K562 (cell line): Measurements from ENCODE around the gene ELOVL7. TPM values are rescaled to one million over a fixed set of nuclear protein-coding genes. Genes with fewer than 3 reads are reported as not detected.

Experiments used
- BRCA1 ChIP-seq, 2 experiments: fragments of 450-650 bp in 1 of 2; sonication (generic) in 1 of 2; formaldehyde crosslinking in 1 of 2; IDR thresholded peaks; 2 replicates each; pipeline versions ENCODE4 v1.5.0 to v1.6.1; 2017 to 2020; ENCODE audit warnings: mild to moderate bottlenecking in 1 of 2, missing genetic modification reagents in 1 of 2
- CREB3L1 ChIP-seq: fragments of 450-650 bp; IDR thresholded peaks from 2 replicates; pipeline ENCODE4 v1.6.1; 2014; ENCODE audit warnings: low read depth, mild to moderate bottlenecking, moderate library complexity, borderline replicate concordance
- DACH1 ChIP-seq: fragments of 450-650 bp; IDR thresholded peaks from 2 replicates; pipeline ENCODE4 v1.6.1; 2018; ENCODE audit not compliant: partially characterized antibody
- GATAD2B ChIP-seq: fragments of 450-650 bp; IDR thresholded peaks from 2 replicates; pipeline ENCODE4 v1.6.1; 2017; ENCODE audit warnings: mild to moderate bottlenecking, borderline replicate concordance
- GTF2A2 ChIP-seq: IDR thresholded peaks from 2 replicates; pipeline ENCODE4 v1.6.1; 2016; ENCODE audit warnings: mild to moderate bottlenecking, missing genetic modification characterization, missing compliant biosample characterization
- HNRNPK ChIP-seq: fragments of 200-400 bp; formaldehyde crosslinking; IDR thresholded peaks from one replicate; pipeline ENCODE4 v1.6.1; 2018; ENCODE audit warnings: mild to moderate bottlenecking, low read depth, low read length; ENCODE audit not compliant: poor library complexity, severe bottlenecking
- KDM1A ChIP-seq, 2 experiments: fragments of 450-650 bp; IDR thresholded peaks; 2 replicates each; pipeline ENCODE4 v1.6.1; 2016; ENCODE audit warnings: mild to moderate bottlenecking in 2 of 2
- KDM5B ChIP-seq: fragments of 200-600 bp; sonication (generic); IDR thresholded peaks from 2 replicates; pipeline ENCODE4 v1.6.1; 2012; ENCODE audit warnings: low read depth, mild to moderate bottlenecking, moderate library complexity, low read length, control low read depth, inconsistent platforms; ENCODE audit not compliant: insufficient replicate concordance
- MLLT1 ChIP-seq, 2 experiments: fragments of 450-650 bp; IDR thresholded peaks; 2 replicates each; pipeline ENCODE4 v1.6.1; 2016
- MTA2 ChIP-seq: fragments of 450-650 bp; IDR thresholded peaks from 2 replicates; pipeline ENCODE4 v1.6.1; 2016; ENCODE audit warnings: low read depth
- MXD1 ChIP-seq: fragments of 250-450 bp; sonication (Bioruptor Pico); IDR thresholded peaks from 2 replicates; pipeline ENCODE4 v1.8.0; 2021; ENCODE audit warnings: borderline replicate concordance, mild to moderate bottlenecking, moderate library complexity; ENCODE audit not compliant: poor library complexity, severe bottlenecking
- NR1H2 ChIP-seq: sonication (generic); formaldehyde crosslinking; IDR thresholded peaks from 2 replicates; pipeline ENCODE4 v1.4.0; 2020; ENCODE audit warnings: mild to moderate bottlenecking, missing genetic modification reagents
- OTX1 ChIP-seq: fragments of 450-650 bp; formaldehyde crosslinking; IDR thresholded peaks from 2 replicates; pipeline ENCODE4 v1.4.0; 2022; ENCODE audit warnings: mild to moderate bottlenecking
- PHF20 ChIP-seq: fragments of 450-650 bp; IDR thresholded peaks from 2 replicates; pipeline ENCODE4 v1.6.1; 2018; ENCODE audit not compliant: partially characterized antibody
- PML ChIP-seq: IDR thresholded peaks from 2 replicates; pipeline ENCODE4 v1.6.1; 2012; ENCODE audit warnings: low read length, inconsistent platforms
- RHOXF2B ChIP-seq: fragments of 250-450 bp; sonication (Bioruptor Pico); conservative IDR thresholded peaks from 2 replicates; pipeline ENCODE4 v1.5.1; 2021
- TAF7 ChIP-seq: fragments of 450-650 bp; IDR thresholded peaks from 2 replicates; pipeline ENCODE4 v1.6.1; 2016; ENCODE audit warnings: missing genetic modification characterization, missing compliant biosample characterization
- TGIF2 ChIP-seq: sonication (generic); formaldehyde crosslinking; IDR thresholded peaks from 2 replicates; pipeline ENCODE4 v1.8.1; 2022; ENCODE audit warnings: mild to moderate bottlenecking, missing genetic modification reagents, moderate library complexity
- U2AF2 ChIP-seq: fragments of 200-400 bp; formaldehyde crosslinking; optimal IDR thresholded peaks from 2 replicates; pipeline ENCODE3; 2017; ENCODE audit warnings: low read depth, mild to moderate bottlenecking, low read length
- XRCC4 ChIP-seq: IDR thresholded peaks from one replicate; pipeline ENCODE4 v1.6.1; 2011; ENCODE audit not compliant: insufficient read depth, insufficient read length; ENCODE audit errors: extremely low read depth
- ZBTB1 ChIP-seq: sonication (generic); formaldehyde crosslinking; IDR thresholded peaks from 2 replicates; pipeline ENCODE4 v1.8.1; 2023; ENCODE audit warnings: missing genetic modification reagents, low read depth, mild to moderate bottlenecking, borderline replicate concordance
- ZNF12 ChIP-seq: sonication (generic); formaldehyde crosslinking; IDR thresholded peaks from 2 replicates; pipeline ENCODE4 v1.4.0; 2020; ENCODE audit warnings: mild to moderate bottlenecking, missing genetic modification reagents
- ZNF408 ChIP-seq: fragments of 250-450 bp; sonication (Bioruptor Pico); IDR thresholded peaks from 2 replicates; pipeline ENCODE4 v1.4.0; 2020; ENCODE audit warnings: low read depth, mild to moderate bottlenecking, moderate library complexity
- ZNF431 ChIP-seq: sonication (generic); formaldehyde crosslinking; IDR thresholded peaks from 2 replicates; pipeline ENCODE4 v1.8.0; 2022; ENCODE audit warnings: mild to moderate bottlenecking, missing genetic modification reagents
- ZSCAN29 ChIP-seq: fragments of 450-650 bp; IDR thresholded peaks from 2 replicates; pipeline ENCODE4 v1.6.1; 2017
- polyA plus RNA-seq, 8 experiments: library from polyadenylated mRNA; depleted of rRNA in 4 of 8; stranded (reverse) in 5 of 8; unstranded in 3 of 8; fragments of >200 nt; fragmentation: Nextera tagmentation in 2 of 8; fragmentation: Illumina TruSeq in 1 of 8; extraction: Ambion mirVana in 2 of 8; extraction: Trizol in 1 of 8; gene quantifications; 2 replicates each; pipeline versions ENCODE4 v1.2.1 to v1.2.3, GENCODE V29; 2011 to 2014; ENCODE audit warnings: inconsistent platforms in 1 of 8, missing spikeins in 1 of 8
- total RNA-seq, 7 experiments: library from RNA; depleted of rRNA in 6 of 7; stranded (reverse); fragments of >200 nt in 6 of 7; fragmentation: Illumina TruSeq in 2 of 7; extraction: Trizol in 2 of 7; gene quantifications; 2 replicates each; pipeline versions ENCODE4 v1.2.1 to v1.2.3, GENCODE V29; 2011 to 2021; ENCODE audit warnings: low replicate concordance in 1 of 7

ELOVL7 gene
- total and polyA plus RNA-seq, 9 of the 15 experiments (the other 6 are each of a cell fraction or from before 2014, with no cell fraction given), result 4.5 to 12.3 (median 6.9) TPM

- TF ChIP-seq PML (peak; percentile 84), TGIF2 (no peak), TAF7 (tag) (peak; percentile 21; the same call in 1 of the 2 replicates), ZSCAN29 (no peak), OTX1 (CRISPR knock-in tag) (peak; percentile 73), BRCA1 (IDR thresholded peaks at IDR 0.05) (no peak), BRCA1 (CRISPR knock-in tag; IDR thresholded peaks at IDR 0.05) (no peak), KDM1A (IDR thresholded peaks at IDR 0.05) (peak in 1 of 2 experiments; percentile 73; a peak in 2 of 4 replicates), GATAD2B (no peak), ZNF431 (no peak), KDM5B (no peak), ZNF408 (no peak), DACH1 (no peak), MXD1 (CRISPR knock-in tag) (no peak), XRCC4 (no peak), NR1H2 (CRISPR knock-in tag) (no peak), HNRNPK (no peak), MLLT1 (IDR thresholded peaks at IDR 0.05) (peak in 1 of 2 experiments; percentile 51; a peak in 1 of 4 replicates), PHF20 (no peak), GTF2A2 (tag) (0 out of 2 replicates have a peak, but pooled peaks have one; percentile 16), RHOXF2B (CRISPR knock-in tag) (no peak), MTA2 (peak; percentile 77), U2AF2 (no peak), ZNF12 (CRISPR knock-in tag) (no peak), ZBTB1 (CRISPR knock-in tag) (no peak), CREB3L1 (no peak)
Observed at GRCh38 chr5:60820593-60821487, 23.2 kb downstream of the ELOVL7 start (continued).
